GM12891 (cell line): ENCODE measurements around the gene DDX10.

Experiments
- DNase-seq: peaks from one replicate; pipeline ENCODE4 v3.0.0; 2011; ENCODE audit warnings: low spot score; ENCODE audit not compliant: insufficient read length
- FAIRE-seq: peaks from 2 replicates; lab custom pipeline; 2011; peaks lifted over from hg19 to GRCh38; lab: Jason Lieb, UNC
- PAX5 ChIP-seq: IDR thresholded peaks from 2 replicates; pipeline ENCODE4 v1.6.1; 2011; ENCODE audit warnings: low read length, moderate library complexity, mild to moderate bottlenecking; ENCODE audit not compliant: insufficient read depth, severe bottlenecking
- POLR2A ChIP-seq: IDR thresholded peaks from 2 replicates; pipeline ENCODE4 v1.6.1; 2011; ENCODE audit warnings: low read depth, low read length, control low read depth
- POLR2AphosphoS5 ChIP-seq: IDR thresholded peaks from 2 replicates; pipeline ENCODE4 v1.6.1; 2011; ENCODE audit warnings: low read depth, low read length, control low read depth
- POU2F2 ChIP-seq: IDR thresholded peaks from 2 replicates; pipeline ENCODE4 v1.6.1; 2011; ENCODE audit warnings: low read depth, mild to moderate bottlenecking, control low read depth, low read length, moderate library complexity
- SPI1 ChIP-seq: IDR thresholded peaks from 2 replicates; pipeline ENCODE4 v1.6.1; 2011; ENCODE audit warnings: low read depth, low read length, control low read depth
- TAF1 ChIP-seq: IDR thresholded peaks from 2 replicates; pipeline ENCODE4 v1.6.1; 2011; ENCODE audit warnings: low read depth, low read length, control low read depth

The DDX10 gene

DNA sequence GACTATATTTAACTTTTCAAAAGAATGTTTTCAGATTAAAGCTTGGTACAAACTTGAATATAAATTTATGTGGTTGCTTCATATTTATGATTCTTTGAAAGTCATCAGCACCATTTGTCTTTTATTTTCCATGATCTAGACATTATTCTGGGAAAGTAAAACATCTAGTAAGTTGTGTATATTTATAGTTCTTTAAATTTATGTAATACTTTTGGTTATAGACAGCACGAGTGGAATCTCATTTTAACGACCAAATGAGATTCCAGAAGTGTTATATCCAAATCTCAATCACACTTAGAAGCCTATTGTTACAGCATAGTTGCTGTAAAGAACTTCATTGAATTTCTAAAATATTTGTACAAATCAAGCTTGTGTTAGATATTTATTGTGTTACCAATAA, 212.3 kb downstream of the DDX10 start:
- TF ChIP-seq POLR2AphosphoS5 = no peak
- TF ChIP-seq TAF1 = no peak
- no peak for TF ChIP-seq POU2F2
- FAIRE-seq (no peak), DNase-seq (no peak)

DNA sequence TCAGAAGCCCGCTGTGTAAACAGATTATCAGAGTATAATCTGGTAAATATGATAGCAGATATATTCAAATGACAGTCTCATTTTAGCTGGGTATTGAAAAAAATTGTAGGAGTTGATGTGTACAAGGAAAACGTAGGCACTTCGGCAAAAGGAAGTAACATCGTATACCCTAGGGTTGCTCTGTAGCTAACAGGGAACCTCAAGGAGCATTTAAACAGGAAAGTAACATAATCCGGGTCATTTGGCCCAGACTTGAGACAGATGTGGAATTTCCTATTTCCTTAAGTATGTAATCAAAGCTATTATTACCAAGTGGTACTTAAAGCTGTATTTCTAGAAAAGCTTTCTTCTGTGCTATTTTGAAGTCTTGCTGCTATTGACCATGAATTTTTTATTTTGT, 215.6 kb downstream of the DDX10 start:
- TF ChIP-seq SPI1 (no peak), POU2F2 (no peak), POLR2AphosphoS5 (no peak), PAX5 (no peak), POLR2A (no peak), TAF1 (no peak)
- FAIRE-seq = no peak
- no peak for DNase-seq

DNA sequence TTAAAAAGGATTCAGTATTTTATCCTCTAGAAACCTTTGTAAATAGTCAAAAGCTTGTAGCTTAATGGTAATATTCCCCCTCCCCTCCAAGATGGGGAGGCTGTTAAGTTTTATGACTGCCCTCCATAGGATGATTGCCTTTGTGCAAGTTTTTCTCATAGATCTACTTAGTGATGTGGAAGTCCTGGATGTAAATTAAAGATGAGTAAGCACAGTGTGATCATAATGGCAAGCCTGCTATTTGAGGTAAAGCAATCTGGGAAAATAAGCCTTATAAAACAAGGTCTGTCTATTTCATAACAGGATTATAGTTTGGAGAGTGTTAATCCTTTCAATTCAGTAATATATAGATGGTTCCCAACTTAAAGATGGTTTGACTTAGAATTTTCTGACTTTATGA, 216.3 kb downstream of the DDX10 start:
- DNase-seq (no peak), FAIRE-seq (no peak)
- TF ChIP-seq PAX5 = no peak
- TF ChIP-seq POLR2AphosphoS5 = no peak
- TF ChIP-seq SPI1 = no peak
- TF ChIP-seq TAF1 = no peak
- TF ChIP-seq POU2F2 = no peak
- TF ChIP-seq POLR2A = no peak

DNA sequence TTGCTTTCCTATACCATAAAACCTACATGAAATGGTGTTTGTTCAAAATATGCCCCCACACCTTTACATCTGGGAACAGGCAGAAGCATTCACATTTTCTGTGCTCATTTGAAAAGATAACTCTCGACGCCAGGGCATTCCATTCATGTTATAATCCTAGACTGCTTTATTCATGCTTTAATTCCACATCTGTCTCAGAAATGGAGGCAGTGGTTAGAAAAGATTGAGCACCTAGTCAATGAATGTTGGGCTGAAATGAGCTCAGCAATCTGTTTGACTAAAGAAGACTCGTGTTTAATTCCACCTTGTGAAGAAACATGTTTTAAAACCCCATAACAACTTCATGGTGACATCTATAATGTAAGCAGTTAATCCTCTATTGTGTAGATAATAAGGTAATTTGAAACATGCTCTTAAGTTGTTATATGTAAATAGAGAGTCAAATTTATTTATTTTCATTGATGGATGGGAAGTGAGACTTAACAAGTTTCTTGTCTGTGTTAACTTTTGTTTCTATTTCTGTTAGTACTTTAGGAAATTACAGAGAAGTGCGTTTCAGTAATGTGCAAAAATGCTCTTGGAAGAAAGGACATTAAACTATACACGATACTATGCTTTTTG, 217.5 kb downstream of the DDX10 start:
- FAIRE-seq (no peak), DNase-seq (no peak)
- TF ChIP-seq POLR2A (no peak), POU2F2 (no peak), TAF1 (no peak), PAX5 (no peak), SPI1 (no peak), POLR2AphosphoS5 (no peak)

DNA sequence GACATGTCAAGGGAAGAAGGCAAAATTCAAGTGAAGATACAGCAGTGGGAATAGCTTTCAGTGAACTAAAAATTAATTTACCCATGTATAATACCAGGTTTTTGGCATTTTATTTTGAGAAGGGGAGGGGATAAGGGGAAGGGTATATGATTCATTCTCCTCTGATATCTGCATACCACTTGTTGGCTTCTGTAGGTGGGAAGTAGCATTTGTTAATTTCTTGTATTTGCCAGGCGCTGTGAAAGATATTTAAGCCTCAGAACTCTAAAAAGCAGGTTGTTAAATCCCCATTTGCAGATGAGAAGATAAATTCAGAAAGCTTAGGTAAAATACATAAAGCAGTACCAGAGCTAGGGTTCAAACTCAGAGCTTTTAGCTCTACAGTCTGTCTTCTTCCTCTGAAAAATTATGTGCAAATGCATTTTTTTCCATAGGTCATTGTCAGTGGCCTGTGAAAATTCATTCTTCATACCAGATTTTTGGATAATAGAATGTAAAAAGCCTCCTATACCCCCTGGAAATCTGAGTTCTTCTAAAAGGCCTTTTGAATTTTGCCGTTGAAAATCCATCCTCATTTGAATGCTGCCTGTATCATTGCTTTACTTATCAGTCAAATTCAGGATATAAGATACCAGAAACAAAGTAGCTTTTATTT, 221.3 kb downstream of the DDX10 start:
- TF ChIP-seq PAX5 (no peak), POU2F2 (no peak)
- FAIRE-seq = no peak
- DNase-seq = no peak

DNA sequence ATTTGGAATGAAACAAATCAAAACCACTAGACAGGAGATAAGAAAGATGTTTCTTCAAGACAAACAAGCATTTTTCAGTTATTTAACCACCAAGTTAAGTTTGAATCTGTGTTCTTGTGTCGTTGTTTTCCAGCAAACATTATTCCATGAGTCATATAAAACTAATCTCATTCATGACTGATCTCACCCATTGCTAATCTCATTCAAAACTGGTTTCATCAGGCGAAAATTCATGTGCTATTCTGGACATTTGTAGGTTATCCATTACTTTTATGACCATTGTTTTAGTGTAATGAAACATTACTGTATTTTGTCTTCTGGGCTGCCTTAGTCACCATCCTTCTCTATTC, 221.8 kb downstream of the DDX10 start:
- TF ChIP-seq SPI1 (no peak), POU2F2 (no peak), POLR2A (no peak), POLR2AphosphoS5 (no peak), PAX5 (no peak), TAF1 (no peak)
- FAIRE-seq (peak; percentile 62), DNase-seq (no peak)

DNA sequence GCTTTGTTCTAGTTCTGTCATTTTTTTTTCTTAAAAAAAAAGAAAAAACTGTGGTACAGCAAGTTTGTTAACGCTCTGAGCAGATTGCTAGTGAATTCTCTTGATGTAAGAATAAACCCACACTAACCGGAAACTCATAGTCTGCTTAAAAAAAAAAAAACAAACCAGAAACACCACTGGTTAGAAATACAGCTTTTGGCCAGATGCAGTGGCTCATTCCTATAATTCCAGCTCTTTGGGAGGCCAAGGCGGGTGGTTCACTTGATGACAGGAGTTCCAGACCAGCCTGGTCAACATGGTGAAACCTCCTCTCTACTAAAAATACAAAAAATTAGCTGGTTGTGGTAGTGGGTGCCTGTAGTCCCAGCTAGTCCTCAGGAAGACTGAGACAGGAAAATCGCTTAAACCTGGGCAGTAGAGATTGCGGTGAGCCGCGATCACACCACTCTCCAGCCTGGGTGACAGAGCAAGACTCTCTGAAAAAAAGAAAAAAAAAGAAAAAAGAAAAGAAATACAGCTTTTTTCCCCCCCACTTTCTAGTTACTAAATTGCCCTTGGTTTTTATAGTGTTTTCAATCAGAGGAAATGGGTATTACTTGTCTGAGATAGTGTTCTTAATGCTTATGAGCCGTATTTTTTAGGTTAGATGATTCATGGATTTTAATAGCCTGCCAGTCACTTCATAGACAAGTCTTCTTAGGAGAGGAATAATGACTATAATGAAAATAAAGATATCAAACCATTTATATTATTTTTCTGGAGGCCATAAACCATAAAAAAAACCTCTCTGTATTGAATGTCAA, 222.8 kb downstream of the DDX10 start:
- TF ChIP-seq POLR2AphosphoS5 (no peak), POU2F2 (no peak), PAX5 (no peak), TAF1 (no peak), POLR2A (no peak), SPI1 (no peak)
- no peak for FAIRE-seq
- no peak for DNase-seq

DNA sequence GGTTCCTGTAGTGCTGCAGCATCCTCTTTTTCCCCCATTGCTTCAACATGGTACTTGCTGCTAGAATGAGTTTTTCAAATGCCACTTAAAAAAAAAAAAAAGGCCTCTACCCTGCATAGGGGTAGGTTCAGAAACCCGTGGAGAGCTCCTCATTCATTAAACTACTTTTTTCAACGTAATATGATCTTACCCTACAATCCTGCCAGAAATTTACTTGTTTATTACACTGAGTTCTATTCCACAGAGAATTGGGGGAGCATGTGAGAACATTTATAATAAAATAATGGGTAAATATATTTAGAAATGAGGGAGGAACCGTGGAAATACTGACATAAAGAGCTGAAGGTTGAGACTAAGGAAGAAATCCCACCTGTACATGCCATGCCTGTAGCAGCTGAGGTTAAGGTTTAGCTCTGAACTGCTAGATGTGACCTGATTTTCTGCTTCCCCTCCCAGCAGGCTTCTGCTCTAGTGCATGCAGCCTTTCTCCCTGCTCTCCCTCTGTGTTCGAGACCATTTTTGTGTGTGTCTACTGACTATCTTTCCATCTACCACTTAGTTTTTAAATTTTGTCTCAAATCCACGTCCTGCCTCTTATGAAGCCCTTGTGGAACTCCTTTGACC, 225.7 kb downstream of the DDX10 start:
- DNase-seq (no peak), FAIRE-seq (no peak)
- TF ChIP-seq SPI1 (no peak), POU2F2 (no peak), PAX5 (no peak), POLR2A (no peak), POLR2AphosphoS5 (no peak), TAF1 (no peak)

DNA sequence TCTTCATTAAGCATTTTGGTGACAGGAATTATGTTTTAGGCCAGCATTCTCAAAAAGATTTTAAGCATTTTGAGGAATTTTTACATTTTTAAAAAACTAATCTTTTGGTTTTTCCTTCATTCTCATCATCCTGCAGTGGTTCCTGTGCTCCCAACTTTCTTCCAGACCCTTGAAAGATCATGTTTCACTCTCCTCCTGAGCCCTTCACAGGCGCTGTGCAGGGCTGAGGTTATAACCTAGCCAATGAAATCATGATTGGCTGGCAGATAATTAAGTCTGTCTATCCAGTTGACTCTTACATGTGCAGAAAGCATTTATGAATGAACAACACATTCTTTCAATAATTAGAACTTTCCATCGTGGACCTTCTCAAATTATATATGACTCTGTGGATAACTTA, 226.3 kb downstream of the DDX10 start:
- DNase-seq (no peak), FAIRE-seq (no peak)
- no peak for TF ChIP-seq POU2F2
- no peak for TF ChIP-seq POLR2AphosphoS5
- TF ChIP-seq POLR2A = no peak
- TF ChIP-seq PAX5 = no peak
